Measurements from ENCODE around the gene NAT10.

The NAT10 gene

DNA sequence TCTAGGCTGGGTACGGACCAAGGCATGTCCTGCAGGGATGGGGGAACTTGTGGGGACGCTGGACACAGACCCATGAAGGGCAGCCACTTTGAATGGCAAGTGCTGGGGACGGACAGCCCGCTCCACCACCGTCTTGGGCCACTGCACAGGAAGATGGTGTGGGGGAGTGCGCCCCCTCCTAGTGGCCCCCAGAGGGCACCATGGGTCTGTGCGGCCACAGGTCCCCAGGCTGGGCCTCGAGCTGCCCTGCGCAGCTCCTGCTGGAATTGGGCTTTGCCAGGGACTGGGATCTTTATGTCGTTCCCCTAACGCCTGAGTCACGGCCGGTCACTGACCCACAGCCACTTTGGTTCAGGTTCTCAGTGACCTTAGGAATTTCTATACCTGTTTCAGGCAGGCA, 44.4 kb downstream of the NAT10 start:
- DNase-seq (ENCODE audit: low read depth) = no peak

DNA sequence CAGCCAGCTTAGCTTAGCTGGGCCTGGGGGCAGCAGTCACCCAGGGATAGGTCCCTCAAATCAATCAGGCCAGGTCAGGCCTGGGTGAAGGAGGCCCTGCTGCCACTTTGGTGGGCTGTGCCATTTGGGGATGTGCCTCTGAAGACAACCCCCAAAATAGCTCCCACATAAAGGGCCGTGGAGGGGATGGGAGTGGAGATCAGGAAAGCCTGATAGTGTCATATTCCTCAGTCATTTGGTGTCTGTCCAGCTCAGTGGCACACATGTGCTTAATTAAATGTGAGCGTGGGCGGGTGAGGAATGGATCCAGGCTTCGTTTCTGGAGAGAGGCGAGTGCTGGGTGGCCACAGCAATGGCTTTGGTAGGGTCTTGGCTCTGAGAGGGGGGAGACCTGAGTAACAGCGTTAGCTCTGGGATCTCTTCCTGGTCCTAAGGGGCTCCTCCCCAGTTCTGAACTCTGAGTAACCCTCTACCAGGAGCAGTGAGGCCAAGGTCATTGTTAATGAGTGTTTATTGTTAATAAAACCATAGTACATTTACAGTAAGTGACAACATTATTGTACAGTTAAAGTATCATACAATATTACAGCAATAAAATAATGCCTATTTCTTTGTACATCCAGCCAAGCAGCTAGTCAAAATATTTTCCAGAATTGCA, 45.2 kb downstream of the NAT10 start:
- no peak for DNase-seq (ENCODE audit: low read depth)

DNA sequence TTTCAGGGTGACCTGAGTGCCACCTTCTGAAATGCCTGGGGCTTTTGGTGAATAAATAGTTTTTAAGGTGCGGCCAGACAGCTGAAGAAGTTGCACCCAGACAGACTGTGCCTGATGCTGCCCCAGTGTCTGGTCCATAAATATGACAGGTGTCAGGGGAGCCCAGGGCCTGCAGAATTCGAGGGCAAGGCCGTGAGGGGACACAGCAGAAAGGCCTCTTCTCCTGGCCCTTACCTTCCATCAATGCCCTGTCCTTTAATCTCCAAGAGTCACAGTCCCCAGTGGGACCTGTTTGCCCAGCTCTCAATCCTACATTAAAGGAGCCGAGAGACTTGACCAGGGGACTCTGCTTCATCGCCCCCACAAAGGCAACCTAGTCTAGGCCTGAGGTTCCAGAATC, 45.7 kb downstream of the NAT10 start:
- no peak for DNase-seq (ENCODE audit: low read depth)

DNA sequence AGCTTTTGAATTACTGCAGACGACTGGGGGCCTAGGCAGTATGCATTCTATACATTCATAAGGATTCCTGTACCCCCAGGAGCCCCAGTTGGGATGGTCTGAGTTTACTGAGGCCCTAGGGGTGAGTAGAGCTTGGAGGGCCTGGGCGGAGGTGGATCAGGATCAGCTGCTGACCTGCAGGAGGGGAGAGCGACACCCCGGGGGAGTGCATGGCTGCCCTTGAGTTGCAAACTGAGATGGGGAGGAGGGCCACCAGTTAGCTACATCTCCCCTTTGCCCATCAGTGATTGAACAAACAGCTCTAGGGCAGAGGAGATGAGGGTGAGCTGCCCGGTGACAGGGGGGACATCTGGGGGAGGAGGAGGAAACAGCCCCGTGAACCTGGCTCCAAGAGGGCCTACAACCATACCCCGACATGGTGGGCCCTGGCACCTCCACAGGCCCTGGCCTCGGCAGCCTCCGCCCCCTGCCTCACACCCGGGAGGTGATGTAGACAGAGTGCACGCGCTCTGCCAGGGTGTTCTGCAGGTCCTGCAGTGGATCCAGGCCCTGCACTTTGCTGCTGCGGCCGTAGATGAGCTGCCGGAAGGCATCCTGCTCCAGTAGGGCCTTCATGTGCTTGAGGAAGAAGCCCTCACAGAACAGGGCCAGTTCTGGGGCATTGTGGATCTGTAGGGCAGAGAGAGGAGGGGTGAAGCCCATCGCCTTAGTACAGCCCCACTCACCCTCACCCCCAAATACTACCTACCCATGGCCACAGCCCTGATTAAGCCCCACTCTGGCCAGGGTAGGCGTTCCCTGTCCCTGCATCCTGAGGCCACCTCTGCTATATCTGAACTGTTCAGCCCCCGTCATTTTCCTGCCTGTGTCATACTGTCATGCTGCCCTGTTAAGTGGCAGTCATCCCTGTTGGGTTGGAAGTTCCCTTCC, 46.8 kb downstream of the NAT10 start:
- no peak for DNase-seq (ENCODE audit: low read depth)

DNA sequence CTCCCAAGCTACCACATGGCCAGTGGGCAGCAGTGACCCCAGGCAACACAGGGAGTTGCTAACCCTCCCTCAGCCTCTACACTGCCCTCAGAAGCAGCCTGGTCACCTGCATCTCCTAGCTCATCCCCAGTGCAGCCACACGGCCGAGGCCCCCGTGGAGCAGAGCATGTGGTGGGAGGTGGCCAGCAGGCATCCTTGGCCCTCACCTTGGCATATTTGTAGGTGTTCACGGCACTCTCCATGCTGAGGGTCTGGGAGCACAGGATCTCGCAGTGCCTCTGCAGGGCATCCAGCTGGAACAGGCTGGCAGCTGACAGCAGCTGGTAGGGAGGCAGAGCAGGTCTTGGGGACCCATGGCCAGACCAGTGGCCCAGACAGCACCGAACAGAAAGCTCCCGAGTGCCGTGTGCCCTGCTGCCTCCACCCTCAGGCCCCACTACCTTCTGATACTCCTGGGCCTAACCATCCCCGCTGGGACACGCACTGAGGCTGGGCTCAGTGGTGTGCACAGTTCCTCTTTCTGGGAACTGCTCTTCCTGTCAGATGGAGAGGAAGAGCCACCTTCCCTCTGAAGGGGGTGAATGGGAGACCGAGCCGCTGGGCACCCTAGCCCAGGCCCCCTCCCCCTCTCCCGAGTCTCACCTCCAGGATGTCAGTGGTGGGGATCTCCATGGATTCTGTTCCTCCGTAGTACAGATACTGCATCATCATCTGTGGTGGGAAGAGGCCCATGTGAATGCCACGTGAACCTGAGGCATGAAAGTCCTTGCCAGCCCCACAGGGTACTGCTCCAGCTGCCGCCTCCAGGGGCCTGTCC, 48.8 kb downstream of the NAT10 start:
- DNase-seq (ENCODE audit: low read depth) = peak; percentile 53

DNA sequence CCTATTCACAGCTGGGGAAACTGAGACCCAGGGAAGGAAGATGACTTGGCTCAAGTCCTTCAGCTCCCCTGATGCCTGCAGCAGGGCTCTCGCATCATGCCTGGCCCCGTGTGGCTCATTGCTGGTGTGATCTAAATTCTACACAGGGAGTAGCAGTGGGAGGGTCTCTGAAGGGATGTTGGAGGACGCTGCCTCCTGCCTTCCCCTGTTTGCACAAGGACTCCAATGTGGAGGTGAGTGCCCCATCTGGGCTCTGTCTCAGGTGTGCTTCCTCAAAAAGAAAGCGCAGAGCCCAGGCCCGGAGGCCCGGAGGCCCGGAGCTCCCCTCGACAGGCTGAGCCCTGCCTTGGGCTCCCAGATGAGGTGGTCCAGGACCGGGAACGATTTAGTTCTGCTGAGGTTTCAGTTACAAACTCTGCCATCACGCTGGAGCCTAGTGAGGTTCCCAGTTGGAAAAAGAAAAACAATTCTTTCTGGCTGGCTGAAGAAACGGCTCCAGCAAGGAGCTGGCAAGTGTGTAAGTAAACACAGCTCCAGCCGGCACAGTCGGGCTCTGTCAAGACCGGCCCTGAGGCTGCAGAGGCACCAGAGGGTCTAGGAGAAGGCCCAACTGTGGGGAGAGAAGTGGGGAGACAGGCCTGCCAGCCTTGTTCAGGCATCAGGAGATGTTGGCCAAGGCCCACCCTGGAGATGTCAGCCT, 49.8 kb downstream of the NAT10 start:
- DNase-seq (ENCODE audit: low read depth) = no peak

DNA sequence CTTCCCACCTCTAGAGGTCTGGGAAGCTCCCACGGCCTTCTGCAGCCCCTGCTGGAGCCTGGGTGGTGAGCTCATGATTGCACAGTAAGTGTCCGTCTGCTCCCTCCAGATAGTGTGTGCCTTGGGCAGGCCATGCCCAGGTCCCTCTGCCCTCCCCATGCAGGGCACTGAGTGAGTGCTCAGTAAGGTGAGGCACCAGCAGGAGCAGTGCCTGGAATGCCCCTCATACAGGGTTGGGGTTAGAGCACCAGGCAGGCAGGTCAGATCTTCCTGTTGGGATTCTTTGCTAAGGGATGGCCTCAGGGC, 50.3 kb downstream of the NAT10 start:
- no peak for DNase-seq (ENCODE audit: low read depth)

DNA sequence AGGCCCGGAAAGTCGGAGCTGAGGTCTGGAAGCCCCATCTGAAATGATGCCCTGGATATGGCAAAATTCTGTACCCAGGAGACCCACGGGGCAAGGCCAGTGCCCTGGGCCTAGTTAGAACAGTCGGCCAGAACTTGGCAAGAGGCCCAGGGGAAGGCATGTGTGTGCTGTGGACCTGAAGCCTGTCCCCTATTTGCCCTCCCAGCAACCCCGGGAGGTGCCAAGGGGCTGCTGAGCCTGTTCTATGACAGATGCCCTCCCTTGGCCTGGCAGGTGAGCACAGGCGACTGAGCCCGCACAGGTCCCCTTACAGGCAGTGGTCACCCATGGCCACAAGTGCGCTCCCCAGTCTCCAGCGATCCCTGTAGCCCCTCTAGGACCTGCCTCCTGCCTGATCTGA, 51.7 kb downstream of the NAT10 start:
- DNase-seq (ENCODE audit: low read depth) = no peak

DNA sequence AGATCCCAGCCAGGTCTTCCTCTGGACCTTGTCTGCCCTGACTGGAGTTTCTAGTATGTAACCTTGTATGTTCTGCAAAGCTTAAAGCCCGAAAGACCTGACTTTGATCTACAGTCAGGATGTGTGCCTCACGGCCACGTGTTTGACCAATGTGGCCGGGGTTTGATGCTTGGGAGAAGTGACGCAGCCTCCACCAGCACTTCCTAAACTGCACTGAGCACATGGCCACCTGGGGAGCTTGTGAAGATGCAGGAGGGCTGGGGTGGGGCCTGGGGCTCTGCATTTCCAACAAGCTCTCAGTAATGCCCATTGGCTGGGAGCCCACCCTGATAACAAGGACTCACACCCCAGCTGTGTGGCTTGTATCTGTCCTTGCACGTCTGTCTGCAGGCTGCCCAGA, 53.2 kb downstream of the NAT10 start:
- no peak for DNase-seq (ENCODE audit: low read depth)

DNA sequence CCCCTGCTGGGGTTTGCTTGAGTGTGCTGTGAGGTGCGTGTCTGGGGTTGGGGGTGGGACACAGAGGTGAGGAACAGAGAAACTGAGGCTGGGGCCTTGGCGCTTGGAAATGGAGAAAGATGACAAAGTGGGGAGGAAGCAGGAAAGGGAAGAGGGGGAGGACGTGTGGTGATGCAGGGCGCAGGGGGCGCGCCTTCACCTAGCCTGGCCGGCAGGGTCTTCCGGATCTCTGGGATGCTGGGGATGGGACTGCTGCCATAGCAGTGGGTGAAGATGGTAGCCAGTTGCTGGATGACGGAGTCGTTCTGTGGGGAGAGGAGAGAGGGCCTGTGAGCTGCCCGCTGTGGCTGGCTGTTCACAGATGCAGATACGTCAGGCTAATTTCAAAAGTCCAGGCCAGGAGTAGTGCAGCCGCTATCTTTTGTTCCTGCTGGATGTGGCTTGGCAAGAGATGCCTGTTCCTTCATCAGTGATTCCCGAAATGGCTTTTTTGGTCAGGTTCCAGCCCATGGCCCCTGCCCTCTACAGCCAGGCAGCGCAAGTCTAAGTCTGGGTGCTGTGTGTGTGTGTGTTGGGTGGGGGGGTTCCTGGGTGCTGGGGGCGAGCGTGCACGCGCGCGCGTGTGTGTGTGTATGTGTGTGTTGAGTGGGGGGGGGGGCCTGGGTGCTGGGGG, 54.8 kb downstream of the NAT10 start:
- no peak for DNase-seq (ENCODE audit: low read depth)

DNA sequence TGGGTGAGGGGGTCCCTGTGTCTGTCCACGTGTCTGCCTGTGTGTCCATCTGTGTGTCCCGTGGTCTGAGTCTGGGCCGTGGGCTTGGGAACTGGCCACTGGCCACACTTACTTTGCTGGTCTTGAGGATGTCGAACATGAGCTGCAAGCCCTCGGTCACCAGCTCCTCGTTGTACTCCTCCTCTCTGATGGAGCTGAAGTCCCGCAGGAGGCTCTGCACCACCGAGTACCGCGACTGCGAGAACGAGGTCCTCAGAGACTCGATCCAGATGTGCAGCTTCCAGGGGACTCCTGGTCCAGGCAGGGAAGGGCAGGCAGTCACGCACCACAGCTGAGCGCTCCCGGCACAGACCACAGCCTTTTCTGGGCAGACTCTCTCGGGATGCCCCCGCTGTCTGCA, 55.4 kb downstream of the NAT10 start:
- DNase-seq (ENCODE audit: low read depth) = no peak

DNA sequence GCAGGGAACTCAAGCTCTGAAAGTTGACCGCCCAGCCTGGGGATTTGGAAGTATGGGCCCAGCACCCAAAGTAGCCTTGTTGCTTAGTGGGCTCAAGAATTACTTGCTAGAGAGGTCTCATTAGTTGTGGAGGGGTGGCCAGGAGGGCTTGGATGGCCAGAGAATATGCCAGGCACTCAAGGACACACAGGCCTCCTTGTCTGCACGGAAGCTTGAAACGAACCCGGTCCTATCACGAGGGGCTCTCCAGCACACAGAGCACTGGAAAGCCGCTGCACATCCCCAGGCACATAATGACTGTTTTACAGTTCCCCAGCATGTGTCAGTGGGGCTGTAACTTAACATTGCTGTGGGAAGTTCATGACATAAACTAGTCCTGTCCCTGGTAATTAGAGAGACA, 55.9 kb downstream of the NAT10 start:
- DNase-seq (ENCODE audit: low read depth) = no peak

DNA sequence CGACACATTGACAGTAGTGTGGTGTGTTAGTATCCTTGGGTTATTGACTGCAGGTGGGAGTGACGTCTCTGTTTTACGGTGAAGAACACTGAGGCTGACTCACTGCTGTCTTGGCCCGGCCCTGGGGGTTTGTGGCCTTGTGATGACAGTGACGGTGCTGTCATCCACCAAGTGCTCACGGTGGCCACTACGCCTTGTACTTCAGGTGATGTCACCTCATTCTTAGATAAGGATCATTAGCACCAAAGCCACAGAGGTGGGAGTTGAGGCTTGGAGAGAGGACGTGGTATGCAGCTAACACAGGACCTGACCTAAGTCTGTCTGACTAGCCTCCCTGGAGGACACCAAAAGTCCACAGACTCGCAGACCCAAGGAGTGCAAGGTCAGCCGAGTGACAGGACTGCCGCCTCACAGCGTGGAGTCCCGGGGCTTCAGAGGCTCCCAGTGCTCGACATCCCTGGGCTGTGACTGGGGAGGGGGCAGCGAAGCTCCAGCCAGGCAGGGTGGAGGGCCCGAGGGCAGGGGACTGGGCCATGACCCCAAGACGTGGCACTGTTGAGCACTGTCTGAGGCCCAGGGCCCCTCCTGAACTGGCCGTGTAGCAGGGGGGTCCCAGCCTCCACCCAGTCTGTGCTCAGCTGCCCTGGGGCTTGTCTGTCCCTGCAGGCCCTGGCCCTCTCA, 56.5 kb downstream of the NAT10 start:
- no peak for DNase-seq (ENCODE audit: low read depth)

DNA sequence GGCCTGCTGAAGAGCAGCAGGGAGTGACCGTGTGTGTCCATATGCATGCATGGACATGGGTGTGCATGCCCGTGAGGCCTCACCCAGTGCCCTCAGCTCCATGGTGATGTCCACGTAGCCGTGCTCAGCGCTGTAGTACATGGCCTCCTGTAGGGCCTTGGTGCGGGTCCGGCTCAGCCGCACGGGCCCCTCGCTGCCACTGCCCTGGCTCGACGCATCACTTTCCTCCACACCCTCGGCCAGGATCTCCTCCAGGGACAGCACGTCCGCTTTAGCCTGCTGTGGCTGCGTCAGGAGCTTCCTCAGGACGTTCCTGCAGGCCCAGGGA, 57.0 kb downstream of the NAT10 start:
- DNase-seq (ENCODE audit: low read depth) = no peak

DNA sequence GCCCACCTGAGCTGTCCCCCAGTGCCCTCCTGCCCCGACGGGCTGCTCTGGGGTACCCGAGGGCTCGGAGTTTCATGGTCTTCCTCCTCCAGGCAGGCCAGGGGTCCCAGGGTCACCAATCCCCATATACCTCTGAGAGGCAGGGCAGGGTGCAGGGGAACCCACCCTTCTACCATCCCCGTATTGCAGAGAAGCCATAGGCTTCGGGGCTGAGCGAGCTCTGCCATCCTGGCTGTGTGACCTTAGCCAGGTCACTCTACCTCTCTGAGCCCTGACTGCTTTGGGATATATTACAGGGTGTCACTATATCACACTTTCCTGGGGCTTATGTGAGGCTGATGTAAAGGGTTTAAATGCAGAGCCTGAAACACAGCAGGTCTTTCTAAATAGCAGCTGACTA, 57.4 kb downstream of the NAT10 start:
- DNase-seq (ENCODE audit: low read depth) = no peak

DNA sequence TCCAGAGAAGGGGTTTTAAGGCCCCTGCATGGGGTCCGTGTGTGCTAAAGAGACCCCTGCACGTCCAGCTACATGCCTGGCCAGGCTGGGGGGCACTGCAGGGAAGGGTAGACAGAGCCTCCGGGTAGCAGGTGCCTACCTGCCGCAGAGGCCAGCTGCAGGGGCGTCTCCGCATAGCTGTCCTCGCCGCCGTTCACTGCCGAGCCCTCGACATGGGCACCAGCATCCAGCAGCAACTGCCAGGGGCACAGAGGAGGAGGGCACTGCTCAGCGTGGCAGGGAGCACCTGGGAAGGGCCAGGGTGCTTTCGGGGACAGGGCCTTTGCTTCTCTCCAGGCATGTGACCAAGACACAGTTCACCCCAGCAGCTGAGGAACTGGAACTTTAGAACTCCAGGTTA, 59.7 kb downstream of the NAT10 start:
- DNase-seq (ENCODE audit: low read depth) = no peak

DNA sequence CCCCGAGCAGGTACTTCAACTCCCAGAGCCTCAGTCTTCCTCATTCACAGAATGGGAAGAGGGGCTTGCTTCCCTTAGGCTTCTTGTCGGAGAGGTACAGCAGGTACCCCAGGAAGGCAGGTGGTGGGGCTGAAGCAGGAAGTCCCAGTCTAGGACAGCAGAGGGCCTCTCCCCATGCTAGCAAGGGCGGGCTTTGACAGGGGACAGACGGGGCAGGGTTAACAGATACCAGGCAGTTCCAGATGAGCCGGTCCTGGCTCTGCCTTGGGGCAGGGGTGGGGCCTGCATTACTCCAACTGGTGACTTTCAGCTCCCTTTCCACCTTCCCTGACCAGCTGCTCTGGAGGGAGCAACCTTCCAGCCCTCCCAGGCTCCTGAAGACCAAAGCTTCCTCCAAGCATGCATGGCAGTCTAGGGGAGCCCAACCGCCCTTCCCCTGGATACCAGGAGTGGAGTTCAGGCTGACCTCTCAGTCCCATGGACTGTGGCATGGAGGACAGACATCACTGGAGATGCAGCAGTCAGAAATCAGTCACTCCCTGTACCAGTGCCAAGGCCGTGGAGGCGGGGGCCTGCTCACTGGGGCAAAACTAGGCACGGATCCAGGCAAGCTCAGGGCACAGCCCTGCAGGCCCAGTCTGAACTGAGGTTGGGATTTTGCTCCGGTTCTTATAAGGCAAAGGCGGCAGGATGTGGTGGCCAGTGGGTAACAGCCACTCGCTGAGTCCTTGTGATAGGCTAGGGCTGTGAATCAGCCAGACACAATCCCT, 60.5 kb downstream of the NAT10 start:
- DNase-seq (ENCODE audit: low read depth) = no peak

DNA sequence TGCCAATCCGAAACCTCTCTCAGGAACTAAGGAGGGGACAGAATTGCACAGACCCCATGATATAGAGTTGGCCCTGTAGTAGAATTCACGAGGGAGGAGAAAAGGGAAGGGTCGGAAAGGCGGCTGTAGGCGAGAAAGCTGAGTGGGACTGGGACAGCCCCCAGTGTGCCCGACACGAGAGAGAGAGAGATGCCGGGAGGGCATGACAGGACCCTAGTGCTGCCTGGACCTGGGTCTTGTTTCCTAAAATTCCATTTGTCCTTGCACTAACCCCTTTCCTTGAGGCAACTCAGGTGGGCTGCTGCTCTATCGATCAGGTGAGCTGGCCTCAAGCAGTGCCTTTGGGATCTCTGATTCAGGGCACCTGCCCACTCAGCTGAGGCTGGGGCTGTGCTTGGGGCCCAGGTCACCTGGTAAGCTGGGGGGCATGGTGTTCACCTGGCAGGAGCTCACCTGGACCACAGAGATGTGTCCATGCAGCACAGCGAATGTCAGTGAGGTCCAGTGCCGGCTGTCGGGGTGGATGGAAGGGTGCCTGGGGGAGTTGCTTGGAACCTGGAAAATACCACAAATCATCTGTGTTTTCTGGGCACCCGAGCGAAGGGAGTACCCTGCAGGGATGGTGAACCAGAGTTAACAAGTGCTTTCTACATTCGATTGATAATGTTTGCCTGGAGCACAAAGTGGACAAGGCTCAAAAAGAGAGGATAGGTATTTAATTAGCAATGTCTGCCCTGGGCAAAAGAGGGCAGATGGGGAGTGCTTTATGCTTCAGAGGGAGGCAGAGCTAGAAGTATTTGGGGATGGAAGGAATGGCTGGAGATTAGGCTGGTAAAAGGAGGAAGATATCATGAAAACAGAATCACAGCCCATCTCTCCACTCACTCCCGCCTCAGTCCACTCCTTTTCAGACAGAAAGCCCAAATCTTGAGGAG, 61.6 kb downstream of the NAT10 start:
- no peak for DNase-seq (ENCODE audit: low read depth)

DNA sequence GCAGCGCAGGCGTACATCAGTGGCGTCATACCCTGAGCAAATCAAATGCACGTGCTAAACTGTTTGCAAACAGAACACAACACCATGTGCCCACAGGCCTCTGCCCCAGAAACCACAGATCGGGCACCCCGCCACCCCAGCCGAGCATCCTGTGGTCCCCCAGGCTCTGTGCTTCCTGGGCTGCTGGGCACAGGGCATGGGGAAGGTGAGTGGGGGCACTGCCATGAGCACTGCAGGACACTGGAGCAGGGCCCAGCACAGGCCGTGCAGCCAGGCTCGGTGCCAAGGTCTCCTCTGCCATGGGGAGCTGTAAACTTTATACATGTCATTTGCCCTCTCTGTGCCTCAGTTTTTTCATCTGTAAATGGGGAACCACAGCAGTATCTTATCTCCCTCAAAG, 62.5 kb downstream of the NAT10 start:
- DNase-seq (ENCODE audit: low read depth) = no peak
